GM12878 (cell line): Measurements from ENCODE around the gene ARHGAP30. TPM values are rescaled to one million over a fixed set of nuclear protein-coding genes. Genes with fewer than 3 reads are reported as not detected.

Experiments
- ATAC-seq: fragments of 200-7000 bp; cut with Tn5 transposase; 3 replicates; pipeline ENCODE4 v1.9.1; 2020; ENCODE audit warnings: mild to moderate bottlenecking, moderate library complexity
- BruUV-seq: library from RNA; stranded (reverse); fragments of 400-500 nt; replicated peaks from 2 replicates; lab custom pipeline; 2021; lab: Mats Ljungman, UMichigan
- CTCF ChIA-PET: fragments of 300-600 bp; sonication (Branson Sonifier 250); formaldehyde crosslinking; extraction: SDS; loops from one replicate; lab custom pipeline; 2021; ENCODE audit warnings: inconsistent platforms; lab: Yijun Ruan, JAX
- POLR2A ChIA-PET: fragments of 350-600 bp; formaldehyde crosslinking; extraction: SDS; loops from one replicate; lab custom pipeline; 2021; ENCODE audit warnings: inconsistent platforms; lab: Charles Lee
- RAD21 ChIA-PET: fragments of 300-600 bp; sonication (Branson Sonifier 250); formaldehyde crosslinking; loops from one replicate; lab custom pipeline; 2023; ENCODE audit warnings: antibody characterized with exemption; ENCODE audit not compliant: unreplicated experiment; lab: Charles Lee
- SMC1A ChIA-PET: fragments of 300-600 bp; sonication (Branson Sonifier 250); formaldehyde crosslinking; loops from one replicate; lab custom pipeline; 2023; ENCODE audit not compliant: unreplicated experiment, uncharacterized antibody; lab: Charles Lee
- DNase-seq: peaks from one replicate; pipeline ENCODE4 v3.0.0-alpha.2; 2011; ENCODE audit warnings: low read depth, low spot score
- FAIRE-seq: peaks from 3 replicates; lab custom pipeline; 2011; peaks lifted over from hg19 to GRCh38; lab: Jason Lieb, UNC
- H2AFZ ChIP-seq: 2 replicates; pipeline ENCODE4 v1.6.0; 2011; ENCODE audit warnings: low read depth, low read length, control low read depth; ENCODE audit not compliant: control insufficient read depth
- H3K27ac ChIP-seq: 2 replicates; pipeline ENCODE4 v1.5.1; 2011; ENCODE audit warnings: control low read depth; ENCODE audit not compliant: control insufficient read depth, insufficient read depth
- H3K27me3 ChIP-seq, 2 experiments: replicated peaks in 1 of 2; 2 replicates each; pipeline versions ENCODE4 v1.6.0 to v1.6.1; 2011; ENCODE audit warnings: low read length in 1 of 2; ENCODE audit not compliant: control insufficient read depth in 2 of 2, insufficient read depth in 2 of 2
- H3K36me3 ChIP-seq, 2 experiments: 2 replicates each; pipeline ENCODE4 v1.5.1; 2011; ENCODE audit warnings: low read length in 1 of 2; ENCODE audit not compliant: control insufficient read depth in 2 of 2, insufficient read depth in 2 of 2
- H3K4me1 ChIP-seq: 2 replicates; pipeline ENCODE4 v1.6.1; 2011; ENCODE audit warnings: mild to moderate bottlenecking, low read length, moderate library complexity, mixed read lengths; ENCODE audit not compliant: control insufficient read depth, insufficient read depth
- H3K4me2 ChIP-seq: 2 replicates; pipeline ENCODE4 v1.6.0; 2011; ENCODE audit warnings: control low read depth; ENCODE audit not compliant: control insufficient read depth, insufficient read depth
- H3K4me3 ChIP-seq: fragments of 200-600 bp; sonication (generic); 2 replicates; pipeline ENCODE4 v1.5.1; 2016
- H3K79me2 ChIP-seq: 2 replicates; pipeline ENCODE4 v1.6.0; 2011; ENCODE audit warnings: low read length; ENCODE audit not compliant: control insufficient read depth, insufficient read depth
- H3K9ac ChIP-seq: 2 replicates; pipeline ENCODE4 v1.8.0; 2011; ENCODE audit warnings: low read length, control low read depth, mixed read lengths; ENCODE audit not compliant: control insufficient read depth, insufficient read depth
- H3K9me3 ChIP-seq: replicated peaks from 3 replicates; pipeline ENCODE4 v1.5.1; 2011; ENCODE audit warnings: mild to moderate bottlenecking, low read length; ENCODE audit not compliant: control insufficient read depth, insufficient read depth
- H4K20me1 ChIP-seq: 2 replicates; pipeline ENCODE4 v1.6.0; 2011; ENCODE audit not compliant: control insufficient read depth, insufficient read depth
- BRCA1 ChIP-seq: IDR thresholded peaks from 2 replicates; pipeline ENCODE4 v1.6.1; 2011; ENCODE audit warnings: low read depth, low read length, improper control_type of control experiment
- DPF2 ChIP-seq: fragments of 450-650 bp; IDR thresholded peaks from 2 replicates; pipeline ENCODE4 v1.6.1; 2017; ENCODE audit warnings: mild to moderate bottlenecking
- EGR1 ChIP-seq, 2 experiments: IDR thresholded peaks; 1 replicate in 1 of 2; 2 replicates in 1 of 2; pipeline ENCODE4 v1.6.1; 2011 to 2012; ENCODE audit warnings: low read depth in 2 of 2, low read length in 2 of 2, borderline replicate concordance in 1 of 2, mild to moderate bottlenecking in 1 of 2, moderate library complexity in 1 of 2
- EP300 ChIP-seq, 2 experiments: fragments of 150-350 bp in 1 of 2; IDR thresholded peaks; 2 replicates each; pipeline ENCODE4 v1.6.1; 2011 to 2012; ENCODE audit warnings: low read depth in 2 of 2, low read length in 2 of 2, borderline replicate concordance in 1 of 2, improper control_type of control experiment in 1 of 2, inconsistent platforms in 1 of 2; ENCODE audit not compliant: control insufficient read depth in 1 of 2
- HDAC6 ChIP-seq: fragments of 200-600 bp; sonication (generic); IDR thresholded peaks from one replicate; pipeline ENCODE4 v1.8.0; 2017; ENCODE audit warnings: antibody characterized with exemption; ENCODE audit not compliant: unreplicated experiment
- IKZF1 ChIP-seq: fragments of 450-650 bp; conservative IDR thresholded peaks from 2 replicates; pipeline ENCODE4 v1.6.1; 2017; ENCODE audit warnings: antibody characterized with exemption, mild to moderate bottlenecking
- NR2C1 ChIP-seq: fragments of 450-650 bp; IDR thresholded peaks from 2 replicates; pipeline ENCODE4 v1.6.1; 2017; ENCODE audit warnings: antibody characterized with exemption, mild to moderate bottlenecking, moderate library complexity
- NRF1 ChIP-seq: conservative IDR thresholded peaks from 2 replicates; pipeline ENCODE4 v1.6.1; 2011; ENCODE audit warnings: mild to moderate bottlenecking, low read depth, low read length, improper control_type of control experiment
- SP1 ChIP-seq: IDR thresholded peaks from one replicate; pipeline ENCODE4 v1.6.1; 2011; ENCODE audit warnings: low read depth, low read length
- SPI1 ChIP-seq: IDR thresholded peaks from 2 replicates; pipeline ENCODE4 v1.6.1; 2011; ENCODE audit warnings: low read depth, mild to moderate bottlenecking, low read length, moderate library complexity, borderline replicate concordance; ENCODE audit not compliant: insufficient read depth
- SREBF1 ChIP-seq: IDR thresholded peaks from 2 replicates; pipeline ENCODE4 v1.6.1; 2012; ENCODE audit warnings: mild to moderate bottlenecking, low read length
- STAT3 ChIP-seq: IDR thresholded peaks from 2 replicates; pipeline ENCODE4 v1.6.1; 2011; ENCODE audit warnings: low read depth, low read length, improper control_type of control experiment
- TCF12 ChIP-seq: IDR thresholded peaks from 2 replicates; pipeline ENCODE4 v1.6.1; 2011; ENCODE audit warnings: low read depth, mild to moderate bottlenecking, low read length
- ZNF592 ChIP-seq: fragments of 450-650 bp; IDR thresholded peaks from 2 replicates; pipeline ENCODE4 v1.6.1; 2017; ENCODE audit warnings: mild to moderate bottlenecking, moderate library complexity
- WGBS: methylation state at CpG from one replicate; pipeline ENCODE4 v1.1.6; 2016; ENCODE audit warnings: low lambda C conversion rate; ENCODE audit not compliant: insufficient replicate concordance, insufficient coverage; ENCODE audit errors: missing lambda C conversion rate; 5-methylcytosine and 5-hydroxymethylcytosine counted together
- in situ Hi-C: fragments of 300-500 bp; cut with MboI; formaldehyde crosslinking; loops from 9 replicates; pipeline ENCODE4 v1.14.3; 2018; ENCODE audit warnings: mixed read lengths
- intact Hi-C: fragments of 100-400 bp; cut with micrococcal nuclease; formaldehyde crosslinking; loops from one replicate; pipeline ENCODE4 v1.14.2; 2022; ENCODE audit not compliant: unreplicated experiment
- polyA plus RNA-seq, 11 experiments: library from polyadenylated mRNA; depleted of rRNA in 4 of 11; unstranded in 6 of 11; stranded (reverse) in 5 of 11; fragments of >200 nt; fragmentation: Nextera tagmentation in 4 of 11; fragmentation: Illumina TruSeq in 1 of 11; extraction: Ambion mirVana in 4 of 11; extraction: Trizol in 1 of 11; gene quantifications; 1 replicate in 1 of 11; 2 replicates in 10 of 11; pipeline versions ENCODE4 v1.2.1 to v1.2.3, GENCODE V29; 2011 to 2016; ENCODE audit warnings: inconsistent platforms in 2 of 11, missing spikeins in 2 of 11, low read depth in 1 of 11
- total RNA-seq, 4 experiments: library from RNA; depleted of rRNA in 3 of 4; stranded (reverse); fragments of >200 nt in 3 of 4; fragmentation: Illumina TruSeq in 1 of 4; extraction: Trizol in 1 of 4; gene quantifications; 2 replicates each; pipeline versions ENCODE4 v1.2.1 to v1.2.3, GENCODE V29; 2013 to 2021
- TF ChIP-seq, protein P1 (sequence below): fragments of 450-650 bp; IDR thresholded peaks from 2 replicates; pipeline ENCODE4 v1.6.1; 2016; ENCODE audit warnings: mild to moderate bottlenecking
- TF ChIP-seq, protein P2 (sequence below): fragments of 450-650 bp; IDR thresholded peaks from 2 replicates; pipeline ENCODE4 v1.6.1; 2017; ENCODE audit warnings: mild to moderate bottlenecking, low read depth, inconsistent platforms; ENCODE audit not compliant: poor library complexity, severe bottlenecking

Gene ARHGAP30
- total and polyA plus RNA-seq, 10 of the 15 experiments (the other 5 are each of a cell fraction or from before 2014, with no cell fraction given): 12.9 to 143 (median 76.3) TPM

- H2AFZ ChIP-seq: no peak overlapping the region
- H3K4me3 ChIP-seq: no peak overlapping the region
- FAIRE-seq (no peak), ATAC-seq (no peak), DNase-seq (no peak)
- H3K9me3 ChIP-seq: no peaks in the 10 kb centered on the region
- no peaks in the 10 kb centered on the region for H3K79me2 ChIP-seq
- H3K27ac ChIP-seq: no peak overlapping the region
- H3K36me3 ChIP-seq: no peaks in the 10 kb centered on the region
- no peaks in the 10 kb centered on the region for H4K20me1 ChIP-seq
- no TSS peak for BruUV-seq
- intact Hi-C loops (no loop called here), in situ Hi-C loops (no loop called here)
- ChIA-PET SMC1A (interaction anchor here (1.1 kb wide), 1 partner anchor 11 kb away, joined by 4 read pairs; no protein-coding TSS in a partner anchor), POLR2A (no interaction called here), CTCF (no interaction called here), RAD21 (no interaction called here)
- 70% methylated on average over 5 of the region's 5 CpGs for WGBS
- H3K9ac ChIP-seq: no peak overlapping the region
- no peaks in the 10 kb centered on the region; the same call in 1 of the 2 replicates for H3K4me1 ChIP-seq
- no peaks in the 10 kb centered on the region for H3K27me3 ChIP-seq
- H3K4me2 ChIP-seq: no peak overlapping the region
- TF ChIP-seq EP300 (IDR thresholded peaks at IDR 0.05; ENCODE audit: borderline replicate concordance in 1 of 2, control insufficient read depth in 1 of 2, low read depth in 2 of 2, low read length in 2 of 2) (no peak), SPI1 (no peak), BRCA1 (no peak), IKZF1 (no peak), HDAC6 (no peak), NR2C1 (no peak), SREBF1 (no peak), NRF1 (no peak), EGR1 (IDR thresholded peaks at IDR 0.05; ENCODE audit: borderline replicate concordance in 1 of 2, low read depth in 2 of 2, low read length in 2 of 2) (no peak), SP1 (no peak), TCF12 (no peak), STAT3 (no peak), ZNF592 (no peak), DPF2 (no peak)
- TF ChIP-seq, protein P1, sequence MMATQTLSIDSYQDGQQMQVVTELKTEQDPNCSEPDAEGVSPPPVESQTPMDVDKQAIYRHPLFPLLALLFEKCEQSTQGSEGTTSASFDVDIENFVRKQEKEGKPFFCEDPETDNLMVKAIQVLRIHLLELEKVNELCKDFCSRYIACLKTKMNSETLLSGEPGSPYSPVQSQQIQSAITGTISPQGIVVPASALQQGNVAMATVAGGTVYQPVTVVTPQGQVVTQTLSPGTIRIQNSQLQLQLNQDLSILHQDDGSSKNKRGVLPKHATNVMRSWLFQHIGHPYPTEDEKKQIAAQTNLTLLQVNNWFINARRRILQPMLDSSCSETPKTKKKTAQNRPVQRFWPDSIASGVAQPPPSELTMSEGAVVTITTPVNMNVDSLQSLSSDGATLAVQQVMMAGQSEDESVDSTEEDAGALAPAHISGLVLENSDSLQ: no peak
- TF ChIP-seq, protein P2, sequence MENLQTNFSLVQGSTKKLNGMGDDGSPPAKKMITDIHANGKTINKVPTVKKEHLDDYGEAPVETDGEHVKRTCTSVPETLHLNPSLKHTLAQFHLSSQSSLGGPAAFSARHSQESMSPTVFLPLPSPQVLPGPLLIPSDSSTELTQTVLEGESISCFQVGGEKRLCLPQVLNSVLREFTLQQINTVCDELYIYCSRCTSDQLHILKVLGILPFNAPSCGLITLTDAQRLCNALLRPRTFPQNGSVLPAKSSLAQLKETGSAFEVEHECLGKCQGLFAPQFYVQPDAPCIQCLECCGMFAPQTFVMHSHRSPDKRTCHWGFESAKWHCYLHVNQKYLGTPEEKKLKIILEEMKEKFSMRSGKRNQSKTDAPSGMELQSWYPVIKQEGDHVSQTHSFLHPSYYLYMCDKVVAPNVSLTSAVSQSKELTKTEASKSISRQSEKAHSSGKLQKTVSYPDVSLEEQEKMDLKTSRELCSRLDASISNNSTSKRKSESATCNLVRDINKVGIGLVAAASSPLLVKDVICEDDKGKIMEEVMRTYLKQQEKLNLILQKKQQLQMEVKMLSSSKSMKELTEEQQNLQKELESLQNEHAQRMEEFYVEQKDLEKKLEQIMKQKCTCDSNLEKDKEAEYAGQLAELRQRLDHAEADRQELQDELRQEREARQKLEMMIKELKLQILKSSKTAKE: no peak
Measured at GRCh38 chr1:161081519-161081918, 11.8 kb upstream of the ARHGAP30 start.
